ENCODE data around the gene SLC49A3. TPM values are rescaled to one million over a fixed set of nuclear protein-coding genes. Genes with fewer than 3 reads are reported as not detected.
A peak's percentile ranks its signal among the peaks of the same experiment; 100 is the strongest.

Gene SLC49A3
- total and polyA plus RNA-seq, 2 of the 8 experiments (the other 6 are each of a cell fraction or from before 2014, with no cell fraction given), result 5.0 to 8.8 TPM

DNA sequence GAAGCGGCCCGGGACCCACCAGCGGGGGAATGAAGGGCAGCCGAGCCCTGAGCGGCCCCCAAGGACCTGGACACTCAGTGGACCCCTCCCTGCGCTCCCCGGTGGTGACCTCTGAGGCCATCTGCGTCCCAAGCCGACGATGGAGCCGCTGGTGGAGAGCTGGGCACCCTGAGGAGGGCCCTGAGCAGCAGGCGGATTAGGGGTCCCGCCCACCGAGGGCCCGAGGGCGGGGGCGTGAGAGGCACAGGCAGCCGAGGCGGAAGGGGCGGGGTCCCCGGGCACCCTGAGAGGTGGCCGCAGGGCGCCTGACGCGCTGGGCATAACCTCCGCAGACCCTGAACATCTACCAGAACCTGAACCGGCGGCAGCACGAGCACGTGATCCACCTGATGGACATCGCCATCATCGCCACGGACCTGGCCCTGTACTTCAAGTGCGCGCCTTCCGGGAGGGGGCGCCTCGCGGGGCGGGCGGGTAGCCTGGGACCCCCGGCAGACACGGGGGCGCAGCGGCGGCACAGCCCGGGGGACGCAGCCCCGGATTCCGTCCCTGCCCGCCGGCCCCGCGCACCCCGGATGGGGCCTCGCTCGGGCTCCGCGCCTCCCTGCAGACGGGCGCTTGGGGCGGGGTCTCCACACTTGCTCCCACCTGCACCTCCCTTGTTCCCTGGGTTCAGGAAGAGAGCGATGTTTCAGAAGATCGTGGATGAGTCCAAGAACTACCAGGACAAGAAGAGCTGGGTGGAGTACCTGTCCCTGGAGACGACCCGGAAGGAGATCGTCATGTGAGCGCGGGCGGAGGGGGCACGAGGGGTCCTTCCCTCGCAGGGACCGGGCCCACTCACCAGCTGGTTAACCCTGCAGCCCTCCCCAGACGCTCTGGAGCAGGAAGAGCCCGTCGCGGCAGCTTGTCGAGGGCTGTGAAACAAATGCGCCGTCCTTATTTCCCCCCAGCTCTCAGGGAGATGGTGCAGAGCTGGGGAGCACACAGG, 25.2 kb downstream of the SLC49A3 start (continued):
- TF ChIP-seq GTF2F1 (IDR thresholded peaks at IDR 0.05; ENCODE audit: borderline replicate concordance, low read depth, low read length) (no peak), TBP (IDR thresholded peaks at IDR 0.05; ENCODE audit: low read depth, low read length) (peak; percentile 31; the same call in 1 of the 2 replicates), CREB1 (IDR thresholded peaks at IDR 0.05) (peak; percentile 51)
- TF ChIP-seq, protein P1, sequence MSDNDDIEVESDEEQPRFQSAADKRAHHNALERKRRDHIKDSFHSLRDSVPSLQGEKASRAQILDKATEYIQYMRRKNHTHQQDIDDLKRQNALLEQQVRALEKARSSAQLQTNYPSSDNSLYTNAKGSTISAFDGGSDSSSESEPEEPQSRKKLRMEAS (IDR thresholded peaks at IDR 0.05), result peak; percentile 92

All from H1 (cell line).